HCT116 (cell line): ENCODE results near the gene BBS4.
"Not testable (repeated sequence)": the region's sequence is repeated elsewhere in the genome, so short reads cannot be mapped to it uniquely, and the experiment has no call there.

Experiments
- CEBPB ChIP-seq: IDR thresholded peaks from 2 replicates; pipeline ENCODE4 v1.6.1; 2012; ENCODE audit warnings: low read depth
- EZH2phosphoT487 ChIP-seq: fragments of 200-600 bp; IDR thresholded peaks from 2 replicates; pipeline ENCODE4 v1.6.1; 2018; ENCODE audit warnings: antibody characterized with exemption, borderline replicate concordance
- JUND ChIP-seq: IDR thresholded peaks from 2 replicates; pipeline ENCODE4 v1.6.1; 2012
- POLR2AphosphoS5 ChIP-seq: IDR thresholded peaks from 2 replicates; pipeline ENCODE4 v1.6.1; 2011; ENCODE audit warnings: mild to moderate bottlenecking, low read depth, low read length, moderate library complexity
- SIN3A ChIP-seq: IDR thresholded peaks from 2 replicates; pipeline ENCODE4 v1.6.1; 2012; ENCODE audit warnings: low read depth
- SP1 ChIP-seq: IDR thresholded peaks from 2 replicates; pipeline ENCODE4 v1.6.1; 2012; ENCODE audit warnings: low read depth
- SRF ChIP-seq: IDR thresholded peaks from 2 replicates; pipeline ENCODE4 v1.6.1; 2012; ENCODE audit warnings: low read depth
- TCF7L2 ChIP-seq: IDR thresholded peaks from 2 replicates; pipeline ENCODE4 v1.7.0; 2011; ENCODE audit warnings: borderline replicate concordance, inconsistent platforms; ENCODE audit not compliant: insufficient read depth, insufficient read length; ENCODE audit errors: extremely low read depth
- YY1 ChIP-seq: IDR thresholded peaks from 2 replicates; pipeline ENCODE4 v1.6.1; 2011; ENCODE audit warnings: low read length, low read depth, moderate library complexity, mild to moderate bottlenecking; ENCODE audit not compliant: insufficient replicate concordance; ENCODE audit errors: extremely low read depth
- TF ChIP-seq, protein P1 (sequence below), 3 experiments: fragments of 200-600 bp in 1 of 3; sonication (generic) in 1 of 3; IDR thresholded peaks in 2 of 3; conservative IDR thresholded peaks in 1 of 3; 2 replicates each; pipeline ENCODE4 v1.5.1; 2012 to 2017; ENCODE audit warnings: low read depth in 2 of 3, low read length in 2 of 3, antibody characterized with exemption in 1 of 3, borderline replicate concordance in 1 of 3, control low read depth in 1 of 3, mild to moderate bottlenecking in 1 of 3, mixed read lengths in 1 of 3, mixed run types in 1 of 3, moderate library complexity in 1 of 3; ENCODE audit not compliant: insufficient read depth in 1 of 3
- TF ChIP-seq, protein P2 (sequence below): IDR thresholded peaks from 2 replicates; pipeline ENCODE4 v1.6.1; 2012
- TF ChIP-seq, protein P3 (sequence below): IDR thresholded peaks from 2 replicates; pipeline ENCODE4 v1.6.1; 2012; ENCODE audit warnings: low read depth

DNA sequence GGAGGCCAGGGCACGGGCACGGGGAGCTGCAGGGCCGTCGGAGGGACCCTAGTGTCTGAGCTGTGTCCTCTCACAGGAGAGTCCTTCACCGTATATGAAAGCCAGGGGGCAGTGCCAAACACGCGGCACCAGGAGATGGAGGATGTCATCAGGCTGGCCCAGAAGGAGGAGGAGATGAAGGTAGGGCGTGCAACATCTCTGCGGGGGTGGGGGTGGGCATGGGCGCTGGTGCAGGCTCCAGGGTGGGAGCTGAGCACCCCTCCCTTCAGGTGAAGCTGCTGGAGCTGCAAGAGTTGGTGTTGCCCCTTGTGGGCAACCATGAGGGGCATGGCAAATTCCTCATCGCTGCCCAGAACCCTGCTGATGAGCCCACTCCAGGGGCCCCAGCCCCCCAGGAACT is 20.3 kb upstream of the BBS4 start:
- TF ChIP-seq, protein P1, sequence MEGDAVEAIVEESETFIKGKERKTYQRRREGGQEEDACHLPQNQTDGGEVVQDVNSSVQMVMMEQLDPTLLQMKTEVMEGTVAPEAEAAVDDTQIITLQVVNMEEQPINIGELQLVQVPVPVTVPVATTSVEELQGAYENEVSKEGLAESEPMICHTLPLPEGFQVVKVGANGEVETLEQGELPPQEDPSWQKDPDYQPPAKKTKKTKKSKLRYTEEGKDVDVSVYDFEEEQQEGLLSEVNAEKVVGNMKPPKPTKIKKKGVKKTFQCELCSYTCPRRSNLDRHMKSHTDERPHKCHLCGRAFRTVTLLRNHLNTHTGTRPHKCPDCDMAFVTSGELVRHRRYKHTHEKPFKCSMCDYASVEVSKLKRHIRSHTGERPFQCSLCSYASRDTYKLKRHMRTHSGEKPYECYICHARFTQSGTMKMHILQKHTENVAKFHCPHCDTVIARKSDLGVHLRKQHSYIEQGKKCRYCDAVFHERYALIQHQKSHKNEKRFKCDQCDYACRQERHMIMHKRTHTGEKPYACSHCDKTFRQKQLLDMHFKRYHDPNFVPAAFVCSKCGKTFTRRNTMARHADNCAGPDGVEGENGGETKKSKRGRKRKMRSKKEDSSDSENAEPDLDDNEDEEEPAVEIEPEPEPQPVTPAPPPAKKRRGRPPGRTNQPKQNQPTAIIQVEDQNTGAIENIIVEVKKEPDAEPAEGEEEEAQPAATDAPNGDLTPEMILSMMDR (IDR thresholded peaks at IDR 0.05 in 2 of 3, conservative IDR thresholded peaks at IDR 0.05 in 1 of 3; ENCODE audit: borderline replicate concordance in 1 of 3, insufficient read depth in 1 of 3, low read depth in 2 of 3, low read length in 2 of 3): not testable (repeated sequence)
- TF ChIP-seq YY1, SIN3A, JUND, POLR2AphosphoS5, EZH2phosphoT487, SP1, CEBPB, TCF7L2, SRF: not testable (repeated sequence)
- TF ChIP-seq, protein P2, sequence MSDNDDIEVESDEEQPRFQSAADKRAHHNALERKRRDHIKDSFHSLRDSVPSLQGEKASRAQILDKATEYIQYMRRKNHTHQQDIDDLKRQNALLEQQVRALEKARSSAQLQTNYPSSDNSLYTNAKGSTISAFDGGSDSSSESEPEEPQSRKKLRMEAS: not testable (repeated sequence)
- TF ChIP-seq, protein P3, sequence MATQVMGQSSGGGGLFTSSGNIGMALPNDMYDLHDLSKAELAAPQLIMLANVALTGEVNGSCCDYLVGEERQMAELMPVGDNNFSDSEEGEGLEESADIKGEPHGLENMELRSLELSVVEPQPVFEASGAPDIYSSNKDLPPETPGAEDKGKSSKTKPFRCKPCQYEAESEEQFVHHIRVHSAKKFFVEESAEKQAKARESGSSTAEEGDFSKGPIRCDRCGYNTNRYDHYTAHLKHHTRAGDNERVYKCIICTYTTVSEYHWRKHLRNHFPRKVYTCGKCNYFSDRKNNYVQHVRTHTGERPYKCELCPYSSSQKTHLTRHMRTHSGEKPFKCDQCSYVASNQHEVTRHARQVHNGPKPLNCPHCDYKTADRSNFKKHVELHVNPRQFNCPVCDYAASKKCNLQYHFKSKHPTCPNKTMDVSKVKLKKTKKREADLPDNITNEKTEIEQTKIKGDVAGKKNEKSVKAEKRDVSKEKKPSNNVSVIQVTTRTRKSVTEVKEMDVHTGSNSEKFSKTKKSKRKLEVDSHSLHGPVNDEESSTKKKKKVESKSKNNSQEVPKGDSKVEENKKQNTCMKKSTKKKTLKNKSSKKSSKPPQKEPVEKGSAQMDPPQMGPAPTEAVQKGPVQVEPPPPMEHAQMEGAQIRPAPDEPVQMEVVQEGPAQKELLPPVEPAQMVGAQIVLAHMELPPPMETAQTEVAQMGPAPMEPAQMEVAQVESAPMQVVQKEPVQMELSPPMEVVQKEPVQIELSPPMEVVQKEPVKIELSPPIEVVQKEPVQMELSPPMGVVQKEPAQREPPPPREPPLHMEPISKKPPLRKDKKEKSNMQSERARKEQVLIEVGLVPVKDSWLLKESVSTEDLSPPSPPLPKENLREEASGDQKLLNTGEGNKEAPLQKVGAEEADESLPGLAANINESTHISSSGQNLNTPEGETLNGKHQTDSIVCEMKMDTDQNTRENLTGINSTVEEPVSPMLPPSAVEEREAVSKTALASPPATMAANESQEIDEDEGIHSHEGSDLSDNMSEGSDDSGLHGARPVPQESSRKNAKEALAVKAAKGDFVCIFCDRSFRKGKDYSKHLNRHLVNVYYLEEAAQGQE: not testable (repeated sequence)
